SU-DHL-6 (cell line): Measurements from ENCODE around the gene BAD.

Experiments
- H2AFZ ChIP-seq: fragments of 200-600 bp; sonication (generic); 2 replicates; pipeline ENCODE4 v1.6.1; 2014; ENCODE audit warnings: low read depth, mild to moderate bottlenecking, moderate library complexity, mixed read lengths, antibody characterized with exemption, low read length; ENCODE audit not compliant: severe bottlenecking
- H3F3A ChIP-seq: fragments of 200-600 bp; shearing (Covaris generic); 2 replicates; pipeline ENCODE4 v1.6.0; 2016; ENCODE audit warnings: antibody characterized with exemption, mild to moderate bottlenecking; ENCODE audit not compliant: insufficient read depth
- H3K27ac ChIP-seq: fragments of 200-600 bp; sonication (generic); 2 replicates; pipeline ENCODE4 v1.5.1; 2016; ENCODE audit warnings: low read depth, mild to moderate bottlenecking, low read length, moderate library complexity, mixed read lengths
- H3K27me3 ChIP-seq: fragments of 200-600 bp; sonication (generic), shearing (Covaris generic); 2 replicates; pipeline ENCODE4 v1.6.0; 2014; ENCODE audit warnings: mild to moderate bottlenecking, low read length
- H3K36me3 ChIP-seq: fragments of 200-600 bp; sonication (generic); 2 replicates; pipeline ENCODE4 v1.6.1; 2014; ENCODE audit warnings: mild to moderate bottlenecking, low read length, mixed read lengths
- H3K4me2 ChIP-seq: fragments of 300-600, 200-600 bp; shearing (Covaris generic), sonication (generic); 2 replicates; pipeline ENCODE4 v1.6.0; 2014; ENCODE audit warnings: low read length, low read depth, mild to moderate bottlenecking; ENCODE audit not compliant: poor library complexity, severe bottlenecking
- H3K4me3 ChIP-seq: fragments of 200-600 bp; sonication (generic); 2 replicates; pipeline ENCODE4 v1.5.1; 2014; ENCODE audit warnings: antibody characterized with exemption, low read length, mild to moderate bottlenecking, mixed read lengths; ENCODE audit not compliant: insufficient read depth, poor library complexity, severe bottlenecking
- H3K79me2 ChIP-seq: fragments of 200-600 bp; sonication (generic); 2 replicates; pipeline ENCODE4 v1.6.1; 2014; ENCODE audit warnings: mild to moderate bottlenecking, low read length, moderate library complexity; ENCODE audit not compliant: insufficient read depth
- H3K9ac ChIP-seq: fragments of 200-600 bp; sonication (generic); 2 replicates; pipeline ENCODE4 v1.7.0; 2014; ENCODE audit warnings: mild to moderate bottlenecking, low read length
- H3K9me2 ChIP-seq: fragments of 200-600 bp; sonication (generic); replicated peaks from 2 replicates; pipeline ENCODE4 v1.6.1; 2014; ENCODE audit warnings: low read length; ENCODE audit not compliant: insufficient read depth
- H3K9me3 ChIP-seq: fragments of 200-600 bp; sonication (generic); 2 replicates; pipeline ENCODE4 v1.6.1; 2014; ENCODE audit warnings: low read length, mixed read lengths; ENCODE audit not compliant: insufficient read depth
- H4K20me1 ChIP-seq: fragments of 200-600 bp; sonication (generic); 2 replicates; pipeline ENCODE4 v1.6.1; 2014; ENCODE audit warnings: low read depth, mild to moderate bottlenecking, antibody characterized with exemption, low read length, moderate library complexity, mixed read lengths
- CTCF ChIP-seq: fragments of 200-600 bp; sonication (generic); IDR thresholded peaks from one replicate; pipeline ENCODE4 v1.5.1; 2017; ENCODE audit warnings: antibody characterized with exemption, mild to moderate bottlenecking, low read length, moderate library complexity; ENCODE audit not compliant: insufficient read depth, poor library complexity, severe bottlenecking
- EZH2phosphoT487 ChIP-seq: fragments of 200-600 bp; sonication (generic), shearing (Covaris generic); conservative IDR thresholded peaks from 2 replicates; pipeline ENCODE4 v1.6.1; 2018; ENCODE audit warnings: mild to moderate bottlenecking, antibody characterized with exemption, low read length, moderate library complexity, mixed read lengths

The BAD gene

DNA sequence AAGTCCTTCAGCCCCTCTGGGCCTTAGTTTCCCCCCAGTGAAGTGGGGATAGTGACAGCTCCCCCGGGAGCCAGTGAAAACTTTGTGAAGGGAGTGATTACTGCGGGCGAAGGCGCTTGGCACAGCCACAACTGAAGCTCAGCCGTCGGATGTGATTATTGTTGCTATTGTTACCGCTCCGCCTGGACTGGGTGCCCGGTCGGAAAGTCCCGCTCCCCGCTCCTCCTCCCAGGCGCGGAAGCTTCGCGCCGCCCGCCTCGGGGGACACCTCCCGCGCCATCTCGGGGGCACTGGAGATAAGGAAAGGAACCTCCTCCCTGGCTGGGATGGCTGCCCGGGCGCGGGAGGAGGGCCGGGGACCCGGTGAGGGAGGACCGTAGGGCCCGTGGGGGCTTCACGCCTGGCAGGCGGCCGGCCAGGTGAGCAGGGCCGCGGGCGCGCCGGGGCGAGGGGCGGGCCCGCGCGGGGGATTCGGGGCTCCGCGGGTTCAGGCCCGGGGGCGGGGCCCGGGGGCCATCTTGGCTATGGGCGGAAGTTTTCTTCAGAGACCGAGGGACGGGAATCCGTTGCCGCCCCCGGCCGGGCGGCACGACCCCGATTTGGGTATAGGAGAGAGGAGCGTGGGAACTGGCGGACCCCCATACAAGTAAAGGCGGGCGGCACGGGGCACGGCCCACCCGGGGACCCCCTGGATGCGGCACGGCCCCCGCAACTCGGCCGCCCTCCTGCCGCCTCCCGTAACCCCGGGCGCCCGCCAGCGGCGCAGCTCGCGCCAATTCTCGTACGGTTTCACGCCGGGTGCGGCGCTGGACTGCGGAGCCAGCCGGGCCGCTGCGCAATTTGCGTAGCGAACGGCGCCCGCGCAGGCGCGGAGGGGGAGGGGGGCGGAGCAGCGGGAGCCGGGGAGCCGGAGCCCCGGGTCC lies 758 bp upstream of the BAD start, which contains the start of gene GPR137:
Gene GPR137, plus strand, starts transcription at position 887 of the 923 bp plus-strand sequence. CDS start 677 bp downstream, outside the sequence.
- TF ChIP-seq CTCF (no peak), EZH2phosphoT487 (no peak)
- Histone ChIP-seq H3F3A (peaks cover 4% of the 10 kb centered on the region; the same call in 1 of the 2 replicates), H3K27ac (peak within 1 kb of the TSS; percentile 92), H3K4me2 (peak within 1 kb of the TSS; percentile 99), H3K4me3 (peak within 1 kb of the TSS; percentile 84), H3K27me3 (no peaks in the 10 kb centered on the region), H2AFZ (peak within 1 kb of the TSS; percentile 88), H3K9ac (peak within 1 kb of the TSS; percentile 95), H3K9me2 (no peaks in the 10 kb centered on the region), H3K79me2 (0 out of 2 replicates have a peak, but pooled peaks cover 4% of the 10 kb centered on the region), H3K36me3 (no peaks in the 10 kb centered on the region), H4K20me1 (no peaks in the 10 kb centered on the region), H3K9me3 (no peaks in the 10 kb centered on the region)

DNA sequence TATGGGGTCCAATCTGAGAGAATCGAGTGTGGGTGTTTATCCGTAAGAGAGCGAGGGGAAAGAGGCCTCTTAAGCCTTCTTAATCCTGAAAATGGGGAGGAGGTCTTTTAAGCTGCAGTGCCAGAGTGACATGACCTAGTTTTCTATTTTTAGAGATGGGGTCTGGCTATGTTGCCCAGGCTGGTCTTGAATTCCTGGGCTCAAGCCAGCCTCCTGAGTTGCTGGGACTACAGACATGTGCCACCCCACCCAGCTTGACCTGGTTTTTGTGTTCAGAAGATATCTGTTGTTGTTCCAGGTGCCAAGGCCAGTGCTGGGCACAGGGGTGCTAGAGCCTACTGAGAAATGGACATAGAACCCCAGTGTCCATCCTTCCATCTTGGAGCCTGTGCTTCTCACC lies 1.4 kb downstream of the BAD start:
- Histone ChIP-seq H3F3A (peaks cover 4% of the 10 kb centered on the region; the same call in 1 of the 2 replicates), H3K9me3 (no peaks in the 10 kb centered on the region), H3K4me3 (no peak overlapping the region), H4K20me1 (no peaks in the 10 kb centered on the region), H2AFZ (no peak overlapping the region), H3K9ac (0 out of 2 replicates have a peak overlapping the region, but pooled peaks have one; percentile 95), H3K36me3 (no peaks in the 10 kb centered on the region), H3K4me2 (peak overlapping the region; percentile 99), H3K27ac (no peak overlapping the region), H3K27me3 (no peaks in the 10 kb centered on the region), H3K9me2 (no peaks in the 10 kb centered on the region), H3K79me2 (0 out of 2 replicates have a peak, but pooled peaks cover 4% of the 10 kb centered on the region)
- no peak for TF ChIP-seq EZH2phosphoT487
- no peak for TF ChIP-seq CTCF

DNA sequence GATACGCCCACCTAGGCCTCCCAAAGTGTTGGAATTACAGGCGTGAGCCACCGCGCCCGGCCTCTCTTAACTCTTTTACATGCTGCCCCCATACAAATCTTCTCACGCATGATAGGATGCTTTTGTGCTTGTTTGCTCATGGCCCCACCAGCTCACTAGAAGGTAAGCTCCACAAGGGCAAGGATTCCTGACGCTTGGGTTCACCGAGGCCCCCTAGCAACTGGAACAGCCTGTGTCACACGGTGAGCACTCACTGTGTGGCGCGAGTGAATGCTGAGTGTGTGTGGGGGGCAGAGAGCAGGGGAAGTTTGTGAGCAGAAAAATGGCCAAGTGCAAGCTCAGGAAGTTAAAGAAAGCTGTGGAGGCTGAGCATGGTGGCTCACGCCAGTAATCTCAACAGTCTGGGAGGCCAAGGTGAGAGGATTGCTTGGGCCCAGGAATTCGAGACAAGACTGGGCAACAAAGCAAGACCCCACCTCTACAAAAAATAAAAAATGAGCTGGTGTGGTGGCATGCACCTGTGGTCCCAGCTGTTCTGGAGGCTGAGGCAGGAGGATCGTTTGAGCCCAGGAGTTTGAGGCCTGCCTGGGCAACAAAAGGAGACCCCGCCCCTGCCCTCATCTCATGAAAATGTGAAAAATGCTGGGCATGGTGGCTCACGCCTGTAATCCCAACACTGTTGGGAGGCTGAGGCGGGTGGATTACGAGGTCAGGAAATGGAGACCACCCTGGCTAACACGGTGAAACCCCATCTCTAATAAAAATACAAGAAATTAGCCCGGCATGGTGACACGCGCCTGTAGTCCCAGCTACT lies 2.3 kb downstream of the BAD start:
- Histone ChIP-seq H3K9me2 (no peaks in the 10 kb centered on the region), H3K27me3 (no peaks in the 10 kb centered on the region), H2AFZ (no peak overlapping the region), H3K4me3 (no peak overlapping the region), H3K9ac (no peak overlapping the region), H3K4me2 (no peak overlapping the region), H3K36me3 (no peaks in the 10 kb centered on the region), H3K9me3 (no peaks in the 10 kb centered on the region), H4K20me1 (no peaks in the 10 kb centered on the region), H3K79me2 (0 out of 2 replicates have a peak, but pooled peaks cover 4% of the 10 kb centered on the region), H3F3A (peaks cover 4% of the 10 kb centered on the region; the same call in 1 of the 2 replicates), H3K27ac (no peak overlapping the region)
- no peak for TF ChIP-seq CTCF
- no peak for TF ChIP-seq EZH2phosphoT487
